GM12873 (cell line): ENCODE measurements around the gene LRRC15.

ENCODE experiments used
- TF ChIP-seq, protein P1 (sequence below): IDR thresholded peaks from 2 replicates; pipeline ENCODE4 v1.5.1; 2012; ENCODE audit warnings: low read depth, mild to moderate bottlenecking, moderate library complexity, low read length, control low read depth; ENCODE audit not compliant: insufficient read depth; ENCODE audit errors: missing control alignments

LRRC15 gene

GRCh38 chr3:194322678-194323211 is 46.8 kb downstream of the LRRC15 start:
- TF ChIP-seq, protein P1, sequence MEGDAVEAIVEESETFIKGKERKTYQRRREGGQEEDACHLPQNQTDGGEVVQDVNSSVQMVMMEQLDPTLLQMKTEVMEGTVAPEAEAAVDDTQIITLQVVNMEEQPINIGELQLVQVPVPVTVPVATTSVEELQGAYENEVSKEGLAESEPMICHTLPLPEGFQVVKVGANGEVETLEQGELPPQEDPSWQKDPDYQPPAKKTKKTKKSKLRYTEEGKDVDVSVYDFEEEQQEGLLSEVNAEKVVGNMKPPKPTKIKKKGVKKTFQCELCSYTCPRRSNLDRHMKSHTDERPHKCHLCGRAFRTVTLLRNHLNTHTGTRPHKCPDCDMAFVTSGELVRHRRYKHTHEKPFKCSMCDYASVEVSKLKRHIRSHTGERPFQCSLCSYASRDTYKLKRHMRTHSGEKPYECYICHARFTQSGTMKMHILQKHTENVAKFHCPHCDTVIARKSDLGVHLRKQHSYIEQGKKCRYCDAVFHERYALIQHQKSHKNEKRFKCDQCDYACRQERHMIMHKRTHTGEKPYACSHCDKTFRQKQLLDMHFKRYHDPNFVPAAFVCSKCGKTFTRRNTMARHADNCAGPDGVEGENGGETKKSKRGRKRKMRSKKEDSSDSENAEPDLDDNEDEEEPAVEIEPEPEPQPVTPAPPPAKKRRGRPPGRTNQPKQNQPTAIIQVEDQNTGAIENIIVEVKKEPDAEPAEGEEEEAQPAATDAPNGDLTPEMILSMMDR: no peak

- TF ChIP-seq, protein P1: no peak
Observed at GRCh38 chr3:194321693-194322640, 47.6 kb downstream of the LRRC15 start.

DNA sequence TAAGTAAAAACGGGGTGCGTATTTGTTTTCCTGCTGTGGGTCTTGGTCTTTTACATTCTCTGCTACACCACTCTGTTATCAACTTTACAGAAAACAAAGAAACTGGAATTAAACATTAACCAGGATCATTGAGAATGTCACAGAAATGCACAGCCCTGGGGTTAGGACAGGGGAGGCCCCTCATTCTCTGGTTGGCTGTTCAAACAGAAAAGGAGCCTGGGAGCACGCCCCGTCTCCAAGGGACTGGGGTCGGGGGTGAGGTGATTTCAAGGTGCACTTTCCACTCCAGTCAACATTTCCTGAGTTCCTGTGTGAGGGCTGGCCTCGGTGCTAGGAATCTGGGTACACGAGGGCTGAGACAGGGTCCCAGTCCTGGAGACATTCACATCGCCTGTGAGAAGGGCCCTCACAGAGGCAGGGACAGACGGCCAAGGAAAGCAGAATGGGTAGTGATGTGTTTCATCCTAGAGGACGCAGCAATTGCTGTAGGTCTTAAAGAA is 48.7 kb downstream of the LRRC15 start:
- TF ChIP-seq, protein P1: no peak

DNA sequence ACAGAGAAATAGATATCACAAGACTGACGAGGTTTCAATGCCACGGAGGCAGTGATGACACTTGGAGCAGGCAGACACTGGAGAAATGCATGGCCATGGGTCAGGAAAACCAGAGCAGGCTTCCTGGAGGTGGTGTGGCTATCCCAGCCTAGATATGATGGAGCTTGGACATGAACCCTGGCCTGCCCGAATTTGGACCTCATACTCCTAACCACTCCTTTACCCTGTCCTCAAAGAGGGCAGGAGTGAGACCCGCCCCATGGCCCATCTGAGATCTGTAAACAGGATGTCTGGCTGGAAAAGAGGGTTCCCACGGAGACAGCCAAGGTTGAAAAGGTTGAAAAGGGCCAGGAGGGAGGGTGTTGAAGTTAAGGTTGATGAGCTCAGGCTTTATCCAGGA is 49.4 kb downstream of the LRRC15 start:
- TF ChIP-seq, protein P1: no peak

DNA sequence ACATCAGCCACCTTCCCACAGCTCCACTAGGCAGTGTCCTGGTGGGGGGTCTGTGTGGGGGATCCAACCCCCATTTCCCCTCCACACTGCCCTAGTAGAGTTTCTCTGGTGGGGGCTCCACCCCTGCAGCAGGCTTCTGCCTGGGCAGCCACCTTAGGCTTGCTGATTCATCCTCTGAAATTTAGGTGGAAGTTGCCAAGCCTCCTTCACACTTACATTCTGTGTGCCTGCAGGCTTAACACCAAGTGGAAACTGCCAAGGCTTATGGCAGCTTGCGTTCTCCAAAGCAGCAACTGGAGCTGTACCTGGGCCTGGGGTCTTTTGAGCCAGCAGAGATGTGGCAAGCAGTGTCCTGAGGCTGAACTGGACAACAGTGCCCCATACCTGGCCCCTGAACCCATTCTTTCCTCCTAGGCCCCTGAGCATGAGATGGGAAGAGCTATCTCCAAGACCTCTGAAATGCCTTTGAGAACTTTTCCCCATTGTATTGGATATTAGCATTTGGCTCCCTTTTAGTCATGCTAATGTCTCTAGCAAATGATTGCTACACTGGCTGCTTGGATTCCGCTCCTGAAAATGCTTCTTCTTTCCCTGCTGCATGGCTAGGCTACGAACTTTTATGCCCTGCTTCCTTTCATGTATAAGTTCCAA is 50.9 kb downstream of the LRRC15 start:
- TF ChIP-seq, protein P1: no peak

DNA sequence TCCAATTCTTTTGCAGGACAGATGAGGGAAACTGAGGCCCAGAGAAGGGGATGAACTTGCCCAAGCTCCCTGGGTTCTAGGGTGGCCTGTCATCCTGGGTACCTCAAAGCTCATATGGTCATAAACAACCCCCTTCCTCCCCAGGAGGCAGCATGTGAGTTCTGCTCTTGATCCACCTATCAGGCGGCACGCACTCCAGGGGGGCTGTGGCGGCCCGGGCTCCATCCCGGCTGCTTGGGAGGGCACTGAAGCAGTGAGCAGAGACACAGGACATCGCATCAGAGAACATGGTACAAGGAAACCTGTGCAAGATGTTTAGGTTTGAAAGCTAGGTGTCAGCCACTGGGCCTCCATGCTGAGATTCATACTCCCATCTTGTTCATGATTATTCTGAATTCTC is 52.6 kb downstream of the LRRC15 start:
- TF ChIP-seq, protein P1: no peak

DNA sequence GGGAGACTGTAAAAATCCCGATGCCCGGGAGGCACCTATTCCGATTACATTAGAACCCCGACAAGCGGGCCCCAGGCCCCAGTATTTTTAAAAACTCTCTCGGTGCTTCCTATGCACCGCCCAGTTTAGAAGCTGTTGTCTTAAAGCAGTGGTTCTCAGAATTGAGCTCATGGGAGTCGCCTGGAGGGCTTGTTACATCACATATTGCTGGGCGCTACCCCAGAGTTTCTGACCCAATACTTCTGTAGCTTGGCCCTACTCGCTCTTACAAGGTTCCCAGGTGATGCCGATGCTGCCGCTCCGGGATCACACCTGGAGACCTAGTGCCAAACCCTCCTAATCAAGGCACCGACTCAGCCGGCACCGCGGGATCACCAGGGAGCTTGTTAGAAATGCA is 53.6 kb downstream of the LRRC15 start:
- TF ChIP-seq, protein P1: no peak
